GM18873 (cell line): ENCODE measurements around the gene TREML1.
"Not testable (repeated sequence)": the region's sequence is repeated elsewhere in the genome, so short reads cannot be mapped to it uniquely, and the experiment has no call there.

Experiments used
- ATAC-seq: cut with Tn5 transposase; IDR thresholded peaks from one replicate; pipeline ENCODE4 v1.9.1; 2021; ENCODE audit warnings: mild to moderate bottlenecking, moderate library complexity, moderate number of reproducible peaks; ENCODE audit not compliant: unreplicated experiment, low FRiP score

TREML1 gene

DNA sequence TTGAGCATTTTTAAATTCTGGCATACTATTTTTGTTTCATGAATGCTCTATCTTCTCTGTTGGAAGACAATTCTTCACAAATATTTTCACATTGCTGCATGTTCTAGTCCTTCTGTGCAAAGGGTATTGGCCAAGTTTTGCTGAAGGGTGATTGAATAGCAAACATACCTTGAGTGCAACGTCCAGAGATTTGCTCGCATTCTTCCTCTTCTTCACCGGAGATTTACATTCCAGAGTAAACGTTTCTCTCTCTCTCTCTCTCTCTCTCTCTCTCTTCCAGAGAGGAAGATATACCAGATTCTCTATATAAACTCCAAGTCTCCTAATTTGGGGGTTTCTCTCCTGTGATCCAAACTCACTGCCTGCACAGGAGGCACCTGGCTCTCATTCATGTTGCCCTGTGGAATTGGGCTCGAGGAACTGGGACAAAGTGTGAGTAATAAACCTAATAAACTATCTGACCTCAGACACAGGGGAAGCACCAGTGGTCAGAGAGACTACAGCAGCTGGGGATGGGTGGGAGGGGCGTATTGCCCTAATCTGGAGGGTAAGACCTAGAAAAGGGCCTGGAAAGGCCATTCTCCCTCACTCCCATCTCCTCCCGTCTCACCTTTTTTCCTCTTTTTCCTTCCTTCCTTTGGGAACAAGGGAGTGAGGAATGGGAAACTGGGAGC lies 1.1 kb upstream of the TREML1 start:
- ATAC-seq: no peak

DNA sequence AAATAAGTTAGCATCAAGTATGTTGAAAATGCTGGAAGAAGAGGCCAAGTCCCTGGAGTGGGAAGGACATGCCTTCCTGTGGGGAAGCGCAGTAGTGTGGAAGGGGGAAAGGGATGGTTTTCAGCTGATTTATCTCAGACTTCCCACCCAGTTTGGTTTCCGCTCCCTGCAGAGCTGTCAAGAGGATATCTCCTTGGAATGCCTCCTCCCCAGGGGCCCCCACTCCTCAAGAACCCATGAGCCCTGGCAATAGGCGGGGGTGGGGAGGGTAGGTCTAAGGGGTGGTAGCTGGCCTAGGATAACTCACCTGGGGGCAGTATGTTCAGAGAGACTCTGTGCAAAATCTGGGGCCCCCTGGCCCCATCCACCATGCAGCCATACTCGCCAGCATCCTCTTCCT lies 696 bp downstream of the TREML1 start:
- no peak for ATAC-seq

DNA sequence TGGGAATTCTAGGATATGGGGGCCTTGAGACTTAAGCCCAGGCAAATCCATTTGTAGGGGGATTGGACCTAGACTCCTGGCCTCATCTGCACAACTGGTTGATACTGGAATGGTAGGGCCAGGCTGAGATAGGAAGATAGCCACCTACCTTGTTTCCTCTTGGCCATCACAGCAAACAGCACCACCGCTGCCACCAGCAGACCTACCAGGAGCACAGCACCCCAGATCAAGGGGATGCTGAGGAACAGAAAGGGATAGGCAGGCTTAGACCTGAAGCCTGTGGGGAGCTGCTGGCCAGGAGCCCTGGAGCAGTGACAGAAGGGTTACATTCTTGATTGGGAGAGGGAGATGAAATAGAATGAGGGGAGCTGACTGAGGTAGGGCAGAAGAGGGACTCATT lies 3.5 kb downstream of the TREML1 start:
- no peak for ATAC-seq

DNA sequence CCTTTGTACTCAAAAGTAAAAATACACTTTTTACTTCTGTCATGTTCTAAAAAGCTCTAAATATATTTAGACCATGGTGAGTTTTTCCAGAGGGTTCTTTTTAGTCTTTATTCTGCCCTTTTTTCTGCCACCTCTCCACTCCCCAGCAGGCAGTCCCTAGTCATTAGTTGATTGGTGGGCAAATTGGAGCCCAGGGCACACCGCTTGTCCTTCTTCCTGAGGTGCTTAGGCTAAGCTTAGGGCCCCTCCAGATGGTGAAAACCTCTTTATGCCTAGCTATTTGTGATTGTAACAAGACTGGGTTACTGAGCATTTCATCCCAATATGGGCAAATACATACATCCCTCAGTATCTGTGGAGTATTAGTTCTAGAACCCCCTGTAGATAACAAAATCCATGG lies 6.2 kb downstream of the TREML1 start:
- no peak for ATAC-seq

DNA sequence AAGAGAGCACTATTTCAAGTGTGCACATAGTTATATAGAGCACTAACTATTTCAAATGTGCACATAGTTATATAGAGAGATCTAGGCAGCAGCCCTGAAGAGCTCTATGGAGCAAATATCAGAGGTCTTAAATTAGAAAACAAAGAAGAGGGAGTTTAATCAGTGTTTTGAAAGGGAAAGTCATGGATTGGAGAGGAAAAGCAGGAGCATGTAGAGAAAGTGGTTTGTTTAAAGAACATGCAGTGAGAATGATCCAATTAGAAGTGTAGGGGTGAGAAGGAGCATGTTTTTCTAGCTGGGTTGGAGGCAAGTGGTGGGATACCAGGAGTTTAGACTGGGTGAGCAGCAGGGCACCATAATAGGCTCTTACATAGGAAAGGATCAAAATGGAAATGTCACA lies 17.2 kb downstream of the TREML1 start:
- ATAC-seq: no peak

DNA sequence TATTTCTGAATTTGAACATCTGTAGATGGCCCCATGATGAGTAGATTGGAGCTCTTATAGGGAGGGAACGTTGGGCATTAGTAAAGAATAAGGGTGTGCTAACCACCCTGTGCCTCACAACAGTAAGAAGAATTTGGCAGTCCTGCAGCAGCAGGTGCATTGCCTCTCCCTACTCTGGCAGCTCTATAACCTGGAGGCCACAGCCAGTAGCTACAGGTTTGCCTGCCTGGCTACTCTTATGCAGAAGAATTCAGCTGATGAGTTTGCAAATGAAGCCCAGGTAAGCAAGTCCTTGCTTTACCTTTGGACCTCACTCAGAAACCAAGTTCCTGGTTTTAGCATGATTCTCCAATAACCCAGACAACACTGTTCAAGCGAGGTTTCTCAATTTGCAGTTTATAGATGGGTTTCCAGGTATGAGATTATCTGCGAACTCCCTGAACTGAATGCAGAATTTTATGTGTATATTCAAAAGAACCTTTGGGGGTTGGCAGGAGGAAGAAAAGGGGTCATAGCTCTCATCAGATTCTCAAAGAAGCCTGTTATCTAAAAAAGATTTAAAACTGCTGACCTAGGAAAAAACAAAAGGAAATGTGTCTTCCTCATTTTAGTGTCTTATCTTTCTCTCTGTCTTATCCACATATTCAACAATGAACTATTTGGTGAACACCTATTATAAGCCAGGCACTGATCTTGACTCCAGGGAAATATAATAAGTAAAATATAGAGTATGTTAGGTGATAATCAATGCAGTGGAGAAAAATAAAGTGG lies 18.9 kb downstream of the TREML1 start:
- ATAC-seq: no peak

DNA sequence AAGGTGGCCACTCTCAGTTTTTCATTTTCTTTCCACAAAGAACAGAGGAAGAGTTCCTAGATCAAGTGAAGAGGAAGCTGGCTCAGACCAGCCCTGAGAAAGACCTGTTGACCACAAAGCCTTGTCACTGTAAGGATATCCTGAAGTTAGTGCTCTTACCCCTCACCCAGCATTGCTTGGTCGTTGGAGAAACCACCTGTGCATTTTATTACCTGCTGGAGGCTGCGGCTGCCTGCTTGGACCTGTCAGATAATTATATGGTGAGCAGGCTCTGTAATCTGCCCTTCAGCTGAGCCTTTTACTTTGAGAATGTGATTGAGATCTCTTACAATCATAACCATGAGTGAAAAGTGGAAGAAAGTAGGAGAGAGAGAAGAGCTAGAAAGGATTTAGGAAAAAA lies 21.9 kb downstream of the TREML1 start:
- ATAC-seq: no peak

DNA sequence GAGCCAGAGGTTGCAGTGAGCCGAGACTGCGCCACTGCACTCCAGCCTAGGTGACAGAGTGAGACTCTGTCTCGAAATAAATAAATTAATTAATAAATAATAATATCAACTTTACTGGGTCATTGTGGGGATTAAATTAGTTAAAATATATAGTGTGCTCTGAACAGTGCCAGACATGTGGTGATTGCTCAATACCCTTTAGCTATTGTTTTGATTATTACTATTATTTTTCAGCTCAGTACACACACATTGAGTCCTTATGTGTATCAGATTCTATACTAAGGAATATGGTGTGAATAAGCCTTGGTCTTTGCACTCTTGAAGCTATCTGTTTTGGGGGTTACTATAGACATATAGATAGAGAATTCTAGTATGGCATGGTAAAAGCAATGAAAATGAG lies 28.9 kb downstream of the TREML1 start:
- ATAC-seq: no peak

DNA sequence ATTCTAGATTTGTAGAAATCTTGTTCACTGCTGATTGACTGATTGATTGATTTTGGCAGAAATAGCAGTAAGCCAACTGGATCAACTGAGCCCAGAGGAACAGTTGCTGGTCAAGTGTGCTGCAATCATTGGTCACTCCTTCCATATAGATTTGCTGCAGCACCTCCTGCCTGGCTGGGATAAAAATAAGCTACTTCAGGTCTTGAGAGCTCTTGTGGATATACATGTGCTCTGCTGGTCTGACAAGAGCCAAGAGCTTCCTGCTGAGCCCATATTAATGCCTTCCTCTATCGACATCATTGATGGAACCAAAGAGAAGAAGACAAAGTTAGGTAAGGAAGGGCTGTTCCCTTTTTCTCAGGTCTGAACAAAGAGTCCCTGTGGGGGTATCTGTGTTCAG lies 31.2 kb downstream of the TREML1 start:
- ATAC-seq: no peak

DNA sequence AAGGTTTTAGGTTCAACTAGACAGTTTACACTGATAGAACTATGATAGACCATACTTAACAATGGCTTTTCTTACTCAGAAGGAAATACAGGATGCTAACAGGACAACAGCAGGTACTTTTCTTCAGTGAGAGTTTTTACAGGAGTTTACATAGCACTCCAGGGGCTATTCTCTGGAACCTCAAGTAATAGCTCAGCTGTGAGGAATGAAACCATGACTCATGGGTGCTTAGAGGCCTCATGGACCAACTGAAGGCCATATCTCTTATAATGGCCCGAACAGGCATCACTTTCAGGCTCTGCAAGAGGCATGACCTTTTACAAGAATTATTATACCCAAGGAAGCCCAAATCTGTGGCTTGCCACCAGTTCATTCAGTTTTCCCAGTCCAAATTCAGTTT lies 31.8 kb downstream of the TREML1 start:
- ATAC-seq: no peak

DNA sequence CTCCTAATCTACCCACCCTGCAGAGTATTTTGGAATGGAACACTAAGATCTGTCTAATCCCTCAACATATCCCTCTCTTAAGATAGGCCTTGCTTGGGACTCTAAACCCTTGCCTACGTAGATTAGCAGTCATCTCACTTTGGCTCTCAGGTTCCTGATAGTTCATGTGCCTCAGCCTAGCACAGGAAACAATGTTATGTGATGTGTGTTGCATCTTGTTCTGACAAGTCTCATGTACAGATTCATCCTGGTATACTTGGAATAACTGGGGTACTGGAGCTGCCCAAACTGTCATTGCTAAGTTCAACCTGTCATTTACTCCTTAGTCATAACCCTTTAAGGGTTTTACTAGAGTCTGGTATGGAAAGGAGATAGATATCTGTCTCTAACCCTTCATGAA lies 34.1 kb downstream of the TREML1 start:
- no peak for ATAC-seq

DNA sequence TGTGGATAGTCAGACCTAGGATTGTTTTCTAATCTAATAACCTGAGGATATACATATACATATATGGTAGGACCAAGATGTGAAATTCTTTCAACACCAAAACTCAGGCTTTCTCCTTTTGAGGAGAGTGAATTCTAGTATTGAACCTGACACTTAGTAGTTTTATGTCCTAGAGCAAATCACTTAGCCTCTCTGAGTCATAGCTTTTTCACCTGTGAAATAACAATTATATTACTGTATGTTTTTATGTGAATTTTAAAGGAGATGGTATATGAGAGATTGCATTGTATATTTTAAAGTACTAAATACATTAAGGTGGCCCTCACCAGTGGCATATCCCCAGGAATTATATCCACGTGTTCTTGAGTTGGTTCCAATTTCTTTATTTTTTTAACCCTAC lies 34.6 kb downstream of the TREML1 start:
- no peak for ATAC-seq

DNA sequence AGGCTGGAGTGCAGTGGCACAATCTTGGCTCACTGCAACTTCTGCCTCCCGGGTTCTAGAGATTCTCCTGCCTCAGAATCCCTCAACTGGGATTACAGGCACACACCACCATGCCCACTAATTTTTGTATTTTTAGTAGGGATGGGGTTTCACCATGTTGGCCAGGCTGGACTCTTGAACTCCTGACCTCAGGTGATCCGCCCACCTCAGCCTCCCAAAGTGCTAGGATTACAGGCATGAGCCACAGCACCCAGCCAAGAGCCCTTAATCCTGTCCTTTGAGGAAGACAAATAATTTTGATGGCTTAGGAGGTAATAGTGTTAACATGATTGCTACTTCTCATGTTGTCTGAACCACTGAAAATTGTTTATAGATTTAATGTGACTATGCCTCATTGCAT lies 39.1 kb downstream of the TREML1 start:
- ATAC-seq: not testable (repeated sequence)

DNA sequence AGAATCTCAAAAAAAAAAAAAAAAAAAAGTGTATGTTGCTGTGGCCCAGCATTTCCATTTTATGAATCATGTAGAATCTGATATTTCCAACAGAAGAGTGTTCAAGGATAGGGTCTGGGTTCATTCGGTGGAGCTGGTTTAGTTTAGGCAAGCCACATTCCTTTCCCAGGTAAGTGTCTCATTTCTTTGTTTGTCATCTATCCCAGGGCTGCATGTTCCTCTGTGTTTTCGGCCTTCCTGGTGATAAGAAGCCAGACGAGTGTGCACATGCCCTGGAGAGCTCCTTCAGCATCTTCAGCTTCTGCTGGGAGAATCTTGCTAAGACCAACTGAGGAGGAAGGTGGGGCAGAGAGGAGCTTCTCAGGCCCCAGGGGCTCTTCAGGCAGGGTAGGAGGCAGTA lies 43.1 kb downstream of the TREML1 start:
- ATAC-seq: no peak

DNA sequence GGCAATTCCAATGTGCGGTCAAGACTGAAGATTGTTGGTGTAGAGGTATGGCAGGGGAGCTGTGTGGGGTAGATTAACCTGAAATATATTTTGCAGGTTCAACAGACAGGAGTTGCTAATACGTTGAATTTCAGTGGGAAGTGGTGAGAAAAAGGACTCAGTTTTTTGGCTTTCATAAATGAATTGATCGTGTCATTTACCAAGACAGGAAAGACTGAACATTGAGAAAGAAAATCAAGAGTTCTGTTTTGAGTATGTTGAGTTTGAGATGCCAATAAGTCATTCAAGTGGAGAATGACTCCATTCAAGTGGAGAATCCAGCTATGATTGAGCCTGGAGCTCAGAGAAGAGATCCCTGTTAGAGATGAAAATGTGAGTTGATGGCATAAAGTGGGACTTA lies 50.3 kb downstream of the TREML1 start:
- ATAC-seq: no peak

DNA sequence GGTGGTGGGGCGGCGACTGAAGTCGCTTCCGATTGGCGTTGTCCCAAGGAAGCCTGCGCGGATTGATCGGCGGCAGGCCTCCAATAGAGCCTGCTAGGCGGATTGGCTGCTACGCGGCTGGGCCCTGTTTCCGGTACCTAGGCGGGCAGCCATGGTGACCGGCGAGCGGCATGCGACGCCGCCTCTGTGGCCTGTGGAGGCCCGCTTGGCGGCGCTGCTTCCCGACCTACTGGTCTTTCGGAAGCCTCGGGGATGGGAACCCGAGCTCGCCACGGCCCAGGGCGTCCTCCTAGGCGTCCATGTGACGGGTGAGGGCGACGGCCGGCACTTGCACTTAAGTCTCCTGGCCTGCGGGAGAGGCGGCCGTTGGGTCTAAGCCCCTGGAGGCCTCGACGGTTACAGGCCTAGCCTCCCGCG lies 53.3 kb downstream of the TREML1 start:
- ATAC-seq: no peak
